NCI-H2081 (cell line): Measurements from ENCODE around the gene CHAC1.

Source experiments
- DNase-seq, 2 experiments: peaks; one replicate each; lab custom pipeline; 2025; lab: John Stamatoyannopoulos, UW

CHAC1 gene

DNA sequence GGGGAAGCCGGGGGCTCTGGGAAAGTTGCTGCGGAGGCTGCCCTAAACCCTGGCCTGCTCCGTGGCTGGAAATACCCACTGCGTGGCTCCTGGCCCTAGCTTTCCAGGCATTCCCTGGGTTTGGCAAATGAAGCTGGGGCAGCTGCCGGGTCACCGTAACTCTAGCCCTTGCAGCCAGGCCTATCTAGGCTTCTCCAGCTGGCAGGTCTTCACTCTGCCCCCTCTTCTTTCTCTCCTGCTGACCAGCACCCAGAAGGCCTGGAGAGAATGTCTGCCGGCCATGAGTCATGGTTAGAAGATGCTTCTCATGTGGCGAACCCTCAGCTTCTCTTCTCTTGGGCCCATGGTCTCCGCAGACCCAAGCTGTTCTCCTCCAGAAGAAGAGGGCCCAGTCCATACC, 29.7 kb upstream of the CHAC1 start:
- no peak for DNase-seq

DNA sequence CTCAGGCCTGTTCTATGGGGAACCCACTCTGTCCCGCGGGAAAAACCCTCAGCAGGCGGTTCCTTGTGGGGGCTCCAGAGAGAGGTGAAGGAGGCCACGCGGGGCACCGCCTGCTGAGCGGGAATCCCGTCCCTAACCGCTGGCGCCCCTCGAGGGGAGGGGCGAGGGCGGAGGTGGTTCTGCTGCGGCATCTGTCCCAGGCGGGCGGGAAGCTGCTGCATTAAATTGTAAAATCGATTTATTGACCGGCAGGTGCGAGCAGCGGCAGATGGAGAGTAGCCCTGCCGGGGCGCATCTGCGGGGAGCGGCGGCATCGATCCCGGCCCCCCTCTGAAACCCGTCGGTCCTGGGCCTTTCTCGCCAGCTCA, 27.8 kb upstream of the CHAC1 start:
- DNase-seq = no peak

DNA sequence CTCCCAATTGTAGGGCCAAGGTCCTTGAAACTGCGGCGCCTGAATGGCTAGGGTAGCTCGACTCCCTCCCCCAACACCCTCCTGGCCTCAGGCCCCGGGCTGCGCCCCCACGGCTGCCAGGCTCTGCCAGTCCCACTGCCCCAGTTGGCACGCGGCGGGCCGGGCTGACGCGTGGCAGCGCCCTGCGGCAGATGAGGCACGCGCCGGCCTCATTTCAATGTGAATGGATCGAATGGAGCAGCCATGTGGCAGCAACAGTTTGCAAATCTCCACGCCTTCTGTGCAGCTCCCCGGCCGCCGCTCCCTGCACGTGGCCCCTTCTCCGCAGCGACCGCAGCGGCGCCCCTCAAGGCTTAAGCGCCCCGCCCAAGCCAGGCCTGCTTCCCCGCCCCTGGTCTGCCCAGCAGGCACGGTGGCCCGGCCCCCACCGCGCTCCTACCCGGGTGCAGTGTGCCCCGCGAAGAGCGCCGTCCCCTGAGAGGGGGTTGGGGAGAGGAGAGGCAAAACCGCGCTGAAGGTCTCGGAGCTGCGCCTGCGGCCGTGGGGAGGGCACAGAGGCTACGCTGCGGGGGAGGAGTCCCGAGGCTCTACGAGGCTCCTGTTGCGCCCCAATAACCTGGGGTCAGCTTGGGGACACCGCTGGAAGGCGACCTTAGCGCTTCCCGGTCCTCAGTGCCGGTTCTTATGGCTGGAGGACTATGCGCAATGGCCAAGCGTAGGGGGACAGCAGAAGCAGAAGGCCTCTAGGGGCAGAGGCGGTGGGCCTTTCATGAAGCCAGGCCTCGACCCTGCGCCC, 27.2 kb upstream of the CHAC1 start:
- DNase-seq = no peak

DNA sequence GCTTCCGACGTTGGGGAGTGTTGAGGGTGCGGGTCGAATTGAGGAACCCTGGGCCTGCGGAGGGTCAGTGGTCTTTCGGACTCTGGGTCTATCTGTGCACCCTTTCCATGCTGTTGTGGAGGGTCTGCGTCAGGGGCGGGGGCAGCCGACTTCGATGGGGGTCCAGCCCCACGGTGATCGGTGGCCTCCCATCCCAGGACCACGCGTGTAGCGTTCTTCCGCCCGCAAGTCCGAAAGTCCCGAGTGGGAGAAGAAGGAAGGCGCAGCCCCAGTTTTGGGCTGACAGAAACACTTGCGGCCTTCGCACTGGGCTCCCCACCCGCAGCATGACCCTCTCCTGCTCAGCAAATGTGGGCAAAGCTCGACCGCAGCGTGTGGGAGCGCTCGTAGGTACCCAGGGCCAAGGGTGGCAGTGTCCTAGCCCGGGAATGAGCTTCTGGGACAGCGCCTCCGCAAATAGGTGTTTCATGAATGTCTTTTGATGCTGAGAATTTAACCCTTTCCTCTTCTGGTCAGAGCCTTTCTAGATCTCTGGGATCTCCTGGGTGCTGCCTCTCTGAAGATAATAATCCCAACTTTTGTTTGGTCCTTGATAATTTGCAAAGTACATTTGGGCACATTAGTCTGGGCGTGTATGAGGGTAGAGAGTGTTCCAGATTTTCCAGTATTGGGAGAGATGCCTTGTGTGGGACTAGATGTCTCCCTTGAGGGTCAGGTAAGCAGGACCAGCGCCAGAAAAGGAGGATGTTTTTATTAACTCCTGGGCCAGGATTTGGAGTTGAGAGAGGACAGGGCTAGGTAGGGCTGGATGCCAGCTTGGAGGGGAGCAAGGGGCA, 26.4 kb upstream of the CHAC1 start:
- no peak for DNase-seq

DNA sequence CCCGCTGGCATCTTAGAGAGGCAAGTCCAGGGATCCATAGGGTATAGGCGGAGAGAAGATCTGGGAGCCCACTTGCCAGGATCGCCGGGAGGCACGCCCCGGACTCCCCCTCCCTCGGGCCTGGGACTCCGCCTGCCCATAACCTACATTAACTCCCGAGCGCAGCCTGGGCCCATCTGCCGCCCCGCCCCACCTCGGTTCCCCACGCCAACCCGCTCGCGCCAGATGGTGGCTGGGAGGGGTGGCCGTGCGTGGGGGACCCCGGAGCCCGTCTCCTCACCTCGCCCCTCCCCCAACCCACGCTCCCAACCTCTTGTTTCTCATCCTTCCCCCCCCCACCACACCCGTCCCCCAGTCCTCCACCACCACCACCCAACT, 25.8 kb upstream of the CHAC1 start:
- peak in 1 of 2 experiments; percentile 31 for DNase-seq

DNA sequence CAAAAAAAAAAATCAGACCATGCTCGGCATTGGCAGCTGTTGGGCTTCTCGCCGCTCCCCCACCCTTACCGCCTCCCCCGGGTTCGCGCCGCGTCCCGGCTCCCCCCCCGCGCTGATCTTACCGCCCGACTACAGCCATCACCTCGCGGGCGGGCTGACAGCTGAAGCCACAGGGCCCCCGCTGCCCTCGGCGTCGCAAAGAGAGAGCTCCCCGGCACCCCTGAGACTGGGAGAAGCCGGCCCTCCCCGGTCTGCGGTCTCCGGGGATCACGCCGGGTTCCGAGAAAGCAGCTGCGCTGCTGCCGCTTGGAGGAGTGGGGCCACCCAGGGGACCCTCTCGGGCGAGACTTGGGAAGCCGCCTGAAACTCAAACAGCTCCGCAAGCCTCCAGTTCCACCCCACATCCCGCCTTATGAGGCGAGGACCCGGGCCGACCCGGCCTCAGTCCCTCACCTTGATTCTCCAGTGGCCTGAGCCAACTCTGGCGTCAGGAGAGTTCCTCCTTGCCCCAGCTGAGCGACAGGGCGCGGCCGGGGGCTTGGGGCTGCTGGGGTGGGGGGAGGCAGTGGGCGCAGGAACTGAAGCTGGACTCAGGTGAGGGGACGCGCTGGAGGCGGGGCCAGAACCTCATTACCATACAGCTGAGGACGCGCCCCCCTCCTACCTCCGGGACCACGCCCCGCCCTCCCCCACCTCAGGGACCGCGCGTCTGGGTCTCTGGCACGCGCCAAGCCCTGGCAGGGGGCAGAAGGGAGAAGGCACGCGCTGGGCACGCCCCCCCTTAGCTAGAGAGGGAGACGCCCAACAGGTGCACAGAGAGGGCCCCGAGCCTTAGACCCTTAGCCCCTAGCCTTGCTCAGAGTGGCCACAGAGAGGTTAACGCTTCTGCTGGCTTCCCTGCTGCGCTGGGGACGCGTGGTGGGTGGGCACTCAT, 25.1 kb upstream of the CHAC1 start:
- DNase-seq = peak; percentile 65 to 69

DNA sequence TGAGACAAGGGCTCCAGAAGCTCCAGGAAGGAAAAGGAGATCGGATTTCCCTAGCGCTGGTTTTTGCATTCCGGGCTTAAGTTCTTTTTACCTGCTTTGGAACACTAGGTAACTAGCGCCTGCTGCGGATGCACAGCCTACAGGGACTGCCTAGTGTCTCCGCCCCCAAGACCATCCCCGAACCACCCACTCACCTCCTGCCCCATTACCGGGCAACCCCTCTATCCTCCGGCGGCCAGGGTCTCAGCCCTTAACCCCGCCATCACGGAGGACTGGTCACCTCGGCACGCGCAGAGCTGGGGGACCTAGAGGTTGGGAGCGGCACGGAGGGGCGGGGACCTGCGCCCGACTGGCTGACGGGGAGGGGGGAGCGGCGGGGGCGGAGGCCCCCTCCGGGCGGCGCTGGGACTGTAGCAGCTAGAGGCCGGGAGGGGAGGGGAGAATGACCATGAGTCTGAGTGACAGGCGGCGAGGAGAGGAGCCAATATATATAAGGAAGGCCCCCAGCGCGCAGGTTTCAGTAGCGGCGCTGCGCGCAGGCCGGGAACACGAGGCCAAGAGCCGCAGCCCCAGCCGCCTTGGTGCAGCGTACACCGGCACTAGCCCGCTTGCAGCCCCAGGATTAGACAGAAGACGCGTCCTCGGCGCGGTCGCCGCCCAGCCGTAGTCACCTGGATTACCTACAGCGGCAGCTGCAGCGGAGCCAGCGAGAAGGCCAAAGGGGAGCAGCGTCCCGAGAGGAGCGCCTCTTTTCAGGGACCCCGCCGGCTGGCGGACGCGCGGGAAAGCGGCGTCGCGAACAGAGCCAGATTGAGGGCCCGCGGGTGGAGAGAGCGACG, 24.2 kb upstream of the CHAC1 start, which contains the start of gene DLL4:
TSS of gene DLL4 (plus strand) at position 520 of the 839 bp plus-strand sequence. CDS start 329 bp downstream, outside the sequence.
- peak; percentile 64 to 78 for DNase-seq

DNA sequence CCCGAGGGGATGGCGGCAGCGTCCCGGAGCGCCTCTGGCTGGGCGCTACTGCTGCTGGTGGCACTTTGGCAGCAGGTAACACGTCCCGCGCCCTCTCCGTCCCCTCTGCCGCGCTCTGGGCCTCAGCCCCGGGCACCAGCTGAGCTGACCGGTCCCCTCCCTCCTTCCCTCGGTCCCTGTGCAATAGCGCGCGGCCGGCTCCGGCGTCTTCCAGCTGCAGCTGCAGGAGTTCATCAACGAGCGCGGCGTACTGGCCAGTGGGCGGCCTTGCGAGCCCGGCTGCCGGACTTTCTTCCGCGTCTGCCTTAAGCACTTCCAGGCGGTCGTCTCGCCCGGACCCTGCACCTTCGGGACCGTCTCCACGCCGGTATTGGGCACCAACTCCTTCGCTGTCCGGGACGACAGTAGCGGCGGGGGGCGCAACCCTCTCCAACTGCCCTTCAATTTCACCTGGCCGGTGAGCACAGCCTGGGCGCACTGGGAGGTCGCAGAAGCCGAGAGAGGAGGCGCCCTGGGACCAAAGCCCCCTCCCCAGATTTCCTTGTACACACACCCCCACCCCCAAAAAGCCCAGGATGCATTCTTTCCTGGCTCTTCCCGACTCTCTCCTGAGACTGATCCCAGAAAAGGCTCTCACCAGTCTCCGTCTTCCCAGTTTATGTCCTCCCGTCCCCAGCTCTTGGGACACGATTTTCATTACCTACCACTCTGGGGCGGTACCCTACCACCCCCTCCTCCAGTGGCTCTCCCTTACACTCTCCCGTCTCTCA, 23.4 kb upstream of the CHAC1 start:
- peak in 1 of 2 experiments; percentile 44 for DNase-seq

DNA sequence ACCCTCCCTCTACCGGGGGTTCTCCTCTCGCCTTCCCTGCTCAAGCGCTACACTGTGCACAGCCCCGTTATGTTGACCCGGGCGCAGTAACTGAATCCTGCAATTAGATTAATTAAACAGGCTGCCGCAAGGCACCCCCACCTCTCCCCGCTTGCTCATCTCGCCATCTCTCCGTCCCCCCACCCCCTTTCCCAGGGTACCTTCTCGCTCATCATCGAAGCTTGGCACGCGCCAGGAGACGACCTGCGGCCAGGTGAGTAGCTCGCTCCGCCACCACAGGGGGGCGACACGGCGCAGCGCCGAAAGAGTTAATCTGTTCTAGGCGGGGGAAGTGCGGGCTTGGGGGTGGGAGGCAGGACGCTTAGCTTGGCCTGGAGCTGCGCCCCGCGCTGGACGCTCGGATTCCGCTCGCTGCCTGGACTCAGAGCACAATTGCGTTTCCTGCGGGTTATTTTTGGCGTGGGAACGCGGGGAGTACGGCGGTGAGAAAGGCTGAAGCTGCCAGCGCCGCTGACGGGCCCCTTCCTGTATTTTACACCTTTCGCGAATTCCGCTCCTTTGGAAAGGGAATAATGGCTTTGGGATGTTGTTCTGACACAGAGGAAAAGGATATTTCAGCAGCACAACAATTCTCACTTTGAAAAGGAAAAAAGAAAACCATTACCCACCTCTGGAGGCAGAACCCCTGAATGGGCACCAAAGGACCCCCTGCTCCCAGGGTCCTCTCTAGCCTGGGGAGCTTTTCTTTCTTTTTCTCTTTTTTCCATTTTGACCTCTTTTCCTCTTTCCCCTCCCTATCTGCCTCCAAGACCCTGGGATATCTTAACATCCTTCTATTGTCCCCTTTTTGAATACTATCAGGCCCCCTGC, 22.6 kb upstream of the CHAC1 start:
- peak in 1 of 2 experiments; percentile 54 for DNase-seq

DNA sequence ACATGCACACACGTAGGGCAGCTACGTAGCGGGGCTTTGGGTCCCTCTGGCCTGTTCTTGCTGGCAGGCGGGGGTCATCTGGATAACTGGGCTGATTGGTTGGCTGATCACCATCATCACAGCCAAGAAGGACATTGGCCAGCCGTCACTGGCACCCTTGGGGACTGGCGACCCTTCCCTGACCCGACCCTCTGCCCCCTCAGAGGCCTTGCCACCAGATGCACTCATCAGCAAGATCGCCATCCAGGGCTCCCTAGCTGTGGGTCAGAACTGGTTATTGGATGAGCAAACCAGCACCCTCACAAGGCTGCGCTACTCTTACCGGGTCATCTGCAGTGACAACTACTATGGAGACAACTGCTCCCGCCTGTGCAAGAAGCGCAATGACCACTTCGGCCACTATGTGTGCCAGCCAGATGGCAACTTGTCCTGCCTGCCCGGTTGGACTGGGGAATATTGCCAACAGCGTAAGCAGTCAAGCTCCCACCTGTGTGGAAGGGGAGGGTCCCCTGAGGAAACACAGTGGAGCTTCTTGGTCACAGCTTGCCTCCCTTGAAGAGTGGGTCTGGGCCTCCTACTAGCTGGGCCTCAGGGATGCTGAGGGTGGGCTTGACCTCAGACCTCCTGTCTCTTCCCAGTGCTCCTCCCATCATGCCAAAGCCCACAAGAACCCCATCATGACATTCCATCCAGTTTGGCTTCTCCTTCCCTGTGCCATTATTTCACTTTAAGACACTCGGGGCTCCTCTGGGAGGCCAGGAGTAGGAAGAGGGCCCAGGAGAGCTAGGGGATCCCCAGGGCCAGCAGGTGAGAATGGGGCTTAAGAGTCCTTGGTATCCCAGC, 21.8 kb upstream of the CHAC1 start:
- DNase-seq = no peak

DNA sequence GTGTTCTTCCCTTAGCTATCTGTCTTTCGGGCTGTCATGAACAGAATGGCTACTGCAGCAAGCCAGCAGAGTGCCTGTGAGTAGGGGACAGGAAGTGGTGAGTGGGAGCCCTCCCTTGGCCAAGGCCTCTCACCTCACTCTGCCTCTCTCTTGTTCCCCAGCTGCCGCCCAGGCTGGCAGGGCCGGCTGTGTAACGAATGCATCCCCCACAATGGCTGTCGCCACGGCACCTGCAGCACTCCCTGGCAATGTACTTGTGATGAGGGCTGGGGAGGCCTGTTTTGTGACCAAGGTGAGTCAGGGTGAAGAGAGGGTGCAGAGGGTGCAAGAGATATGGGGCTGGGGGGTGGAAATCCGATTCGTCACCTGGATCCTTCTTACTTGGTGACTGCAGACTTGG, 21.1 kb upstream of the CHAC1 start:
- DNase-seq = peak; percentile 30 to 46

DNA sequence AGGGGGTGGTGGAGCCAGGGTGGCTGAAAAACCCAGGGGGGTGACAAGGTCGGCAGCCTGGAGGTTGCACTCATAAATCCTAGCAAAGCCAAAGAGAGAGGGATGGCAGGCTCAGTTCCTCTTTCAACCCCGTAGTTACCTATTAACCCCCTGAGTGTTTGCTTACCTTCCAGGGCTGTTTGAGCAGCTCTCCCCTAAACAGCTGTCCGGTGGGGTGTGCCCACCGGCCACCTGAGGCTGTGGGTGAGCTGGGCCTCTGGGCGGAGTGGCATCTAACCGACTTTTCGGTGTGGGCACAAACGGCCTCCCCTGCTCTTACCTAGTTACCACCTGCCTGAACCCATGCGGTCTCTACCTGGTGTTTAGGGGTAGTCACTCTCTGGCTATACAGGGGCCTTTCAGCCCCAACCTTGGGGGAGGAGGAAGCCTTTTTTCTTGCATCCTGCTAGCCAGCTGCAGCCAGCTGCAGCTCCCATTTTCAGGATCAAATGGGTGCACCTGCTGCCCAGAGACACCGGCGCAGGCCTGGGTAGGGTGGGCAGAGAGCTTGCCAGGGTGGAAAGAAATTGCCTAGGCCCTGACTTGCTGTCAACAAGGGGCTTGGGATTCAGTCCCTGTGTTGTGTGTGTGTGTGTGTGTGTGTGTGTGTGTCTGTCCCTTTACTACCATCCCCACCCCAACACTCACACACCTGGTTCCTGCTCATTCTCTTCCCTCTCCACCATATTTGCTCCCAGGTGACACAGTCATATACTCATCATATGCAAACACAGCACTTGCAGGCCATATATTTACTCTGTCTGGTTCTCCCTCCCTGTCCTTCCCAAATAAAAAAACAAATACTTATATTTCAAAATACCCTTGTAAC, 20.4 kb upstream of the CHAC1 start:
- DNase-seq = peak in 1 of 2 experiments; percentile 57

DNA sequence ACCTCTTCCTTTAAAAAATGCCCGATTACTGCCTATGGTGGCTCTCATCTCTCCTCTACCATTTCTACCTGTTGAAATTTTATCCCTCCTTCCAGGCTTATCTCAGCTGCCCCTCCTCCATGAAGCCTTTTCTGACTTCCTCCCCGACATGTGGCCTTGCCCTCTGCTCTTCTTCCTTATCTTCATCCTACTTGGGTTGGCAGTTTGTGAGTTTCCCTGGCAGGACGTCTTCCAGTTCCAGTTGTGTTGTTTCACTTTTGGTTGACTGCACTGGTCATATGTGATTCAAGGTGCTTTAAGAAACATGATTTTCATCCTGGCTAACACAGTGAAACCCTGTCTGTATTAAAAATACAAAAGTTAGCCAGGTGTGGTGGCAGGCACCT, 19.8 kb upstream of the CHAC1 start:
- DNase-seq = no peak

DNA sequence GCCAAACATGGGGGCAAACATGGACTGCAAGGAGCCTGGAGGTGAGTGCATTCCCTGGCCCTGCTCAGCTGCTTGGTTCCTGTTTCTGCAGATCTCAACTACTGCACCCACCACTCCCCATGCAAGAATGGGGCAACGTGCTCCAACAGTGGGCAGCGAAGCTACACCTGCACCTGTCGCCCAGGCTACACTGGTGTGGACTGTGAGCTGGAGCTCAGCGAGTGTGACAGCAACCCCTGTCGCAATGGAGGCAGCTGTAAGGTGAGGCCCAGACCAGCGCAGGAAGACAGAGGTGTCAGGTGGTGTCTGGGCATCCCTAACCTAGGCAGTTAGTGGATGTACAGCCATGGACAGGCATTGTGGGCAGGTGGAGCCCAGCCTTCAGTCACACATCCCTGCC, 18.8 kb upstream of the CHAC1 start:
- DNase-seq = no peak

DNA sequence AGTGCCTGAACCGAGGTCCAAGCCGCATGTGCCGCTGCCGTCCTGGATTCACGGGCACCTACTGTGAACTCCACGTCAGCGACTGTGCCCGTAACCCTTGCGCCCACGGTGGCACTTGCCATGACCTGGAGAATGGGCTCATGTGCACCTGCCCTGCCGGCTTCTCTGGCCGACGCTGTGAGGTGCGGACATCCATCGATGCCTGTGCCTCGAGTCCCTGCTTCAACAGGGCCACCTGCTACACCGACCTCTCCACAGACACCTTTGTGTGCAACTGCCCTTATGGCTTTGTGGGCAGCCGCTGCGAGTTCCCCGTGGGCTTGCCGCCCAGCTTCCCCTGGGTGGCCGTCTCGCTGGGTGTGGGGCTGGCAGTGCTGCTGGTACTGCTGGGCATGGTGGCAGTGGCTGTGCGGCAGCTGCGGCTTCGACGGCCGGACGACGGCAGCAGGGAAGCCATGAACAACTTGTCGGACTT, 17.0 kb upstream of the CHAC1 start:
- DNase-seq = no peak

DNA sequence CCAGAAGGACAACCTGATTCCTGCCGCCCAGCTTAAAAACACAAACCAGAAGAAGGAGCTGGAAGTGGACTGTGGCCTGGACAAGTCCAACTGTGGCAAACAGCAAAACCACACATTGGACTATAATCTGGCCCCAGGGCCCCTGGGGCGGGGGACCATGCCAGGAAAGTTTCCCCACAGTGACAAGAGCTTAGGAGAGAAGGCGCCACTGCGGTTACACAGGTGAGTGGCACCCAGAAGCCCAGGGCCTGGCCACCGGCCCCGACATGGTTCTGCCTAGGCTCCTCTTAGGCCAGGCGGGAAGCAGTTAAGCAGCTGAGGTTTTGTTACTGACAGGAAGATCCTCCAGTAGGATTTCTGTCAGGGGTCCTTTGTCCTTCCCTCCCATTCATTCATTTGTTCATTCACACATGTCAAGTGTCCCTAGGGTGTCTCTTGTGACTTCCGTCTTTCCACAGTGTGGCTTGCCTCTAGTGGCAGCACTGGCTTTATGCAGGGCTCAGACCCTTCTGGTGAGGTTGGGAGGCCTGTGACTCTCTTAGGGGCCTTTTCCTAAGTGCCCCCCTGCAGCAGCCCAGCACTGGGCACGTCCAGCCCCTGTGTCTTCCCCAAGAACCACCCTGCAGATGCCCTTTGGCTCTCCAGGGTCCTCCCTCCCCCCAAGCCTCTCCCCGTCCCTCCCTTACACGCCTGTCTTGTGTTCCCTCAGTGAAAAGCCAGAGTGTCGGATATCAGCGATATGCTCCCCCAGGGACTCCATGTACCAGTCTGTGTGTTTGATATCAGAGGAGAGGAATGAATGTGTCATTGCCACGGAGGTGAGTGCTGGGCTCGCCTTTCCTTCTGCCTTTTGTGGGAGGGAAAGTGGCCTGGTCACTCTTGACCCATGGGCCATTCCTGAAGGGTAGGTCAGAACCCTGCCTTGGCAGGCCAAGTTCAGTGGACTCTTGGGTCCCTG, 16.3 kb upstream of the CHAC1 start:
- peak in 1 of 2 experiments; percentile 8 for DNase-seq
